Peyer's patch (tissue), 4 donors: ENCODE measurements around the gene OMP.

ENCODE experiments used
- POLR2A ChIP-seq, 2 donors: fragments of 450-650 bp; IDR thresholded peaks; one replicate each; pipeline ENCODE4 v1.5.1; 2017; ENCODE audit warnings: antibody characterized with exemption in 2 of 2, mild to moderate bottlenecking in 2 of 2, moderate library complexity in 2 of 2
- TF ChIP-seq, protein P1 (sequence below), 6 experiments: fragments of 450-650 bp in 4 of 6; fragments of 200-600 bp in 2 of 6; sonication (generic) in 1 of 6; IDR thresholded peaks; one replicate each; pipeline ENCODE4 v1.5.1; 2017 to 2019; ENCODE audit warnings: antibody characterized with exemption in 6 of 6, mild to moderate bottlenecking in 3 of 6, moderate library complexity in 1 of 6

- TF ChIP-seq, protein P1, sequence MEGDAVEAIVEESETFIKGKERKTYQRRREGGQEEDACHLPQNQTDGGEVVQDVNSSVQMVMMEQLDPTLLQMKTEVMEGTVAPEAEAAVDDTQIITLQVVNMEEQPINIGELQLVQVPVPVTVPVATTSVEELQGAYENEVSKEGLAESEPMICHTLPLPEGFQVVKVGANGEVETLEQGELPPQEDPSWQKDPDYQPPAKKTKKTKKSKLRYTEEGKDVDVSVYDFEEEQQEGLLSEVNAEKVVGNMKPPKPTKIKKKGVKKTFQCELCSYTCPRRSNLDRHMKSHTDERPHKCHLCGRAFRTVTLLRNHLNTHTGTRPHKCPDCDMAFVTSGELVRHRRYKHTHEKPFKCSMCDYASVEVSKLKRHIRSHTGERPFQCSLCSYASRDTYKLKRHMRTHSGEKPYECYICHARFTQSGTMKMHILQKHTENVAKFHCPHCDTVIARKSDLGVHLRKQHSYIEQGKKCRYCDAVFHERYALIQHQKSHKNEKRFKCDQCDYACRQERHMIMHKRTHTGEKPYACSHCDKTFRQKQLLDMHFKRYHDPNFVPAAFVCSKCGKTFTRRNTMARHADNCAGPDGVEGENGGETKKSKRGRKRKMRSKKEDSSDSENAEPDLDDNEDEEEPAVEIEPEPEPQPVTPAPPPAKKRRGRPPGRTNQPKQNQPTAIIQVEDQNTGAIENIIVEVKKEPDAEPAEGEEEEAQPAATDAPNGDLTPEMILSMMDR (IDR thresholded peaks at IDR 0.05) = no peak
- no peak for TF ChIP-seq POLR2A (IDR thresholded peaks at IDR 0.05)
These were observed 8.6 kb downstream of the OMP start for GRCh38 chr11:77111277-77111676.
